Measurements from ENCODE around the gene DIO2.

- TF ChIP-seq CTCF (IDR thresholded peaks at IDR 0.05) (no peak), POLR2A (IDR thresholded peaks at IDR 0.05) (no peak)
These were observed 28.3 kb upstream of the DIO2 start for GRCh38 chr14:80239631-80240030.

Measured in prostate gland (tissue), 2 donors.